Right renal pelvis (tissue), 4 donors: ENCODE measurements around the gene MED4. TPM values are rescaled to one million over a fixed set of nuclear protein-coding genes. Genes with fewer than 3 reads are reported as not detected.
"Not testable (repeated sequence)": the region's sequence is repeated elsewhere in the genome, so short reads cannot be mapped to it uniquely, and the experiment has no call there.

Source experiments
- DNase-seq, 4 donors: peaks; one replicate each; pipeline ENCODE4 v3.0.0-alpha.2; 2013; ENCODE audit warnings: low read depth in 4 of 4, low spot score in 3 of 4, missing footprints in 1 of 4
- polyA plus RNA-seq, 4 donors: library from polyadenylated mRNA; unstranded; fragments of 120-200 nt; gene quantifications; one replicate each; pipeline ENCODE4 v1.2.1, GENCODE V29; 2013; ENCODE audit not compliant: insufficient read length in 4 of 4

MED4 gene
- polyA plus RNA-seq, 4 donors, result 85.0 to 108 (median 102) TPM

DNA sequence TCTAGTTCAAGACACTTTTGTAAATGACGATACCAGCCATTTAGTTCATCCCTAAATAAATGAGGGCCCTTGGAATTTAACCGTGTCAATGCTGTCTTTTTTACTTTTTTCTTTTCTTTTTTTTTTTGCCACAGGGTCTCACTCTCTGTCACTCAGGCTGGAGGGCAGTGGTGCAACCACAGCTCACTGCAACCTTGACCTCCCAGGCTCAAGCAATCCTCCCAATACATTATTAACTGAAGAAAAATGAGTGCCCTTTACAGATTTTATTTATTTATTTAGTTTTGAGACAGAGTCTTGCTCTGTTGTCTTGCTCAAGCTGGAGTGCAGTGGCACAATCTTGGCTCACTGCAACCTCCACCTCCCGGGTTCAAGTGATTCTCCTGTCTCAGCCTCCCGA, 2.9 kb upstream of the MED4 start:
- no peak for DNase-seq

DNA sequence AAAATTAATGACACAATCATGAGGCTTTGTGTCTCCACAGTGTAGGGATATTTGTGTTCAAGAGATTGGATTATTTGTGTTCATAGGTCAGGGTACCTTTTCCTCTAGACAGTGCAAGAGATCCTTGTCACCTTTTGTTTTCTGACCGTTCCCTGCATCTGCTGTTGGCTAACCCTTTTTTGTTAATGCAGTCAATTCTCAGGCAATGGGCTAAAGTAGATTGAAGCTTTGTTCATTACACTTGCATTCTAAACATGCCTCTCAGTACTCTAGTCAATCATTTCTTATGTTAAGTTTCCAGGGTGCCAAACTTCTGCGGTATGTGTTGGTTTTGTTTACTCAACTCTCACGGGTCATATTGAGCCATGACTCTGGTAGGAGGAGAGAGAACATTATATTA, 1.8 kb upstream of the MED4 start:
- DNase-seq, result no peak

DNA sequence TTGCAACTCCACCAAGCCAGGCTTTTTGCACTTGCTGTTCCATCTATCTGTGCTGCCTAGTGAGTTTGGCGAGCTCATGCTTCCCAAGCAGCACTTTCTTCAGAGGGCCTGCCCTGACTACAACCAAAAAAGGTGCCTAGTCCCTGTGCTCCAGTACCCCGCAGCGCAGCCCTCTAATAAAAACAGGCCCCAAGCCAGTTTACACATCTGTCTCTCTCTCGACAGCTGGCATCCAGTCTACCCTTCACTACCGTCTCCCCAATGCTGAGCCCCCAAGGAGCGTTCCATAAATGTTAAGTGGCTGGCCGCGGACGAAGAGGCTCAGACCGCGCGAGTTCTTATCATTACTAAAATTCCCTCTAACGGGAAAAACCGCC, 512 bp downstream of the MED4 start:
- no peak for DNase-seq

DNA sequence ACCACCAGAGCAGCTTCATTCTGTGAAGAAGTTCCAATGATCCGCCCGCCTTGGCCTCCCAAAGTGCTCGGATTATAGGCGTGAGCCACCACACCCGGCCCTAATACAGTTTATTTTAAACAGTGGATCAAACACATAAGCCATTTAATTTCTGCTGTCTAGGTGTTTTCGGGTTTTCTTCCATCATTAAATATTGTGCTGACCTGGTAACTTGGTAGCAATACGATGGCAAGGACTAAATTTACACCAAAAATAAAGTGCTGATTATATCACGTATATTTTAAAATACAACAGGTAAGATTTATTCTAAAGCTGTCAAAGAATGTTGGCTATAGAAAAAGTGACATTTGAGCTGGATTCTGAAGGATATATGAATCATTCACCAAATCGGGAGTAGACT, 1.3 kb downstream of the MED4 start:
- no peak for DNase-seq

DNA sequence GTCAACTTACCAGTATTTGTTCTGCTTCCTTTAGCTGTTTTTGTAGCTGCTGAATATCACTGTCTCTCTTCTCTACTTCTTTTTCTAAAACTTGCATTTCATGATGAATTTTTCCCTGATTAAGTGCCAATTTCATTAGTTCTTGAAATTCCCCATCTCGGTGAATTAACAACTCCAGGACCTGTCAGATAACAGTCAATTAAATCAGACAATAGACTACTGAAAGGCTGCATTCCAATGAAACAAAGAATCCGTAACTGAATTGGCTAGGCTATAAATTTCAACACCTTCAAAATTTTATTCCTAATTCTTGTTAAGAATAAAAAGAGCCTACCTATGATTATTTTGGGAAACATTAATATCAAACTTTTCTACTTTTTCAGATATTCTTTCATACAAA, 8.6 kb downstream of the MED4 start:
- DNase-seq, result no peak

DNA sequence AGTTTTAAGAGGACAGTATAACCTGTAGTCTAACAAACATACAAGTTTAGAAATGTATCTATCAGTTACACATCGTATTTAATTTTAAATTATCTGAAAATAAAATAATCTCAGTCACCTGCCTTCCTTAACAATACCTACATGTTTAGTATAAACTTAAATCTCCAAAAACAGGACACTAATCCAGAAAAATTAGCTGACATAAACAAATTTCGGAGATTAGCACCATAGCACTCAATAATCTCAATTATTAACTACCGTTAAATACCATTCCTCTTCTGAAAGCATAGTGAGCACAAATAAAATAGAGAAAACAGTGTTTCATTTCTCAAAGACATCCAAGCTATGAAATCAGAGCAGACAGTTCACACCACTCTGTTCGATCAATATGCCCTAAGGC, 13.2 kb downstream of the MED4 start:
- no peak for DNase-seq

DNA sequence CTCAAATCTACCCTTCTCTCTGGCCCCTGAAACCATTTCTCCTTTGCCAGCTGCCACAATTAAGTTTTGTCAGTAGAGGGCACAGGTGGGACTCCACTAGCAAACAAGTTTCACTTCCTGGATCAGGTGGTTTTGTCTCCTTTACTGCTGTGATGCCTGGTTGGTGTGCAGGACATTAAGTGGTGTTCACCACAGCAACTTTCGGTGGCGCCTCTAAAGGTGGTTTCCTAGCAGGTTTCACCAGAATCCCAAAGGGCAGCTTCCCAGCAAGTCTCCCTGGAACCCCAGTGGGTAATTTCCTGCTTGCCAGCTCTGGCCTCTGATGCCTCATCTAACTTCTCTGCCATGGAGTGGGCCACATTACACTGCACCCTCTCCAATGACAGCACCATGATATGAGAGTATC, 16.6 kb downstream of the MED4 start:
- DNase-seq, result no peak

DNA sequence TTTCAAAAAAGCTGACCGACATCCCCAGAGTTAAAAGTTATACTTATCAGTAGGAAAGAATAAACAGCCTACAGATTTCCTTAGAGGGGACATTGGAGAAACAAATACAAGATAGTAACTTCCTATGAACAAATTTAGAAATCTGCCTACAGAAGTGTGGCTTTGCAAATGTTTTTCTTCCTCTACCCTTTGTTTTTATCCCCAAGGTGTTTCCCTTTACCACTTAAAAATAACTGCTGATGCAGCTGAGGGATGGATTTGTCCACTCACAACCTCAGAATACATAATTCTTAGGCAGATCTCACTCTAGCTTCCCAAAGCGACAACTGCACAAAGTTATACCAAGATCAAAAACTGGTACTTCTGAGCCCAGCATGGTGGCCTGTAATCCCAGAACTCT, 20.9 kb downstream of the MED4 start:
- no peak for DNase-seq

DNA sequence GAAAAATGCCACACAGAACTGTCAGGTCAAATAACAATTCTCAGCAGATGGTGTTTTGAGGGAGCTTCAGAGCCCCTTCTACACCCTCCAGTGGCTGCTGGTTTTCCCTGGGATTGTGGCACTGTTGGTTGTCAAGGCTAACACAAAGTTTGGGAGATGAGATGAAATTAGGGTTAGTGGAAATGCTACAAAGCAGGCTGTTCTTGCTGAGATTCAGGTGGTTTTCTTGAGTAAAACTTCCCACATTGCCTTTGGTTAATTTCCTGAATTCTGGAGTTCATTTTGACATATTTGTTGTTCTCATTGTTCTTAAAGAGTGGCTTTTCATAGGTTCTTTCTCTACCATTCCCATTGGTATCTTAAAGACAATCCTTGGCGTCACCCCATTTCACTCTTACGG, 22.1 kb downstream of the MED4 start:
- DNase-seq, result no peak

DNA sequence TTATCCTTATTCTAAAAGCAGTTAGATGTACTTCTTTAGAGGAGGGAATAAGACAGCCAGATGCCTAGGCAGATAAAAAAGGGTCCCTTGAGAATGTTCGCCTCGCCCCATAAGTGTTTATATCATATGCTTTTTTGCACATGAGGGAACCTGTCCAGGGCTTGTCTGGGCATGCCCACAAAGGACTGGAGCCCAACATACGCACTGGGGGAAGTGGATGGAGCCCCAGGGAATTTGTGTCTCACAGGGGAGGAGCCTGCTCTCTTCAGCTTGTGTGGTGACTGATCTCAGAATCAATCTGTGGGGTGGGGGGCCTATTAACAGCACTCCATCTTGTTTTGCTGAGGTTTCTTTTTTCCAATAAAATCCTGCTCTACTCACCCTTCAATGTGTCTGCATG, 22.6 kb downstream of the MED4 start:
- DNase-seq, result no peak

DNA sequence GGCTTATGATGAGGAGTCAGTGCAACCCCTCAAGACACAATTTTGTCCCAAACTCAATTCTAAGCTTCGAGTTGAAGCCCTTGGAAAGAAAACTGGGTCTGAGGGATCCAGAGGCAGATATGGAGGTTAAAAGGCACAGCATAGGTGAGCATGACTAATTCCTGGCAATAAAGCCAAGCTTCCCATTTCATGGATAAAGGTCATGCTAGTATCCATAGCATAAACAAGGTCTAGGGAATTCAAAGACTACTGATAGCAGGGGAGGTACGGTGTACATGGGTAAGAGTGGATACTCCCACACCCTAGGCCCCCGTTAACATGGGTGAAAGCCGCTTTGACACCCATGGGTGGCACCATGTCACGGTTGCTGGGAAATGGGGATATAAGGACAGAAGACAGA, 24.0 kb downstream of the MED4 start:
- no peak for DNase-seq

DNA sequence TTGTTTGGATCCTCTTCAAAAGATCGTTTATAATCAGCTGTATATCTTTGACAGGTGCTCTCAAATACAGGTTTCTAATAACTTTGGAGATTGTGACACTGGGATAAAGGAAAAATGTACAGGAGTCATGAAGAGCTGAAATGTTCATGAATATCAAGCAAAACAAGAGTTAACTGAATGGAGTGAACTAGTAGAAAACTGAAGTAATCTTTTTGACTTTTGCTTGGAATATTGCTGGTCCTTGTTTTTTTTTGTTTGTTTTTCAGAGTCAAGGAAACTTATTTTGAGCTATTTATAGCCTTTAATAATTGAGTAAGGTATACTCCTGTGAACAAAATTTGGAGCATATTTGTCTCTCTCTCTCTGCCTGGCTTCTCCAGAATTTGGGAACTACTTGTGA, 25.3 kb downstream of the MED4 start:
- DNase-seq, result no peak

DNA sequence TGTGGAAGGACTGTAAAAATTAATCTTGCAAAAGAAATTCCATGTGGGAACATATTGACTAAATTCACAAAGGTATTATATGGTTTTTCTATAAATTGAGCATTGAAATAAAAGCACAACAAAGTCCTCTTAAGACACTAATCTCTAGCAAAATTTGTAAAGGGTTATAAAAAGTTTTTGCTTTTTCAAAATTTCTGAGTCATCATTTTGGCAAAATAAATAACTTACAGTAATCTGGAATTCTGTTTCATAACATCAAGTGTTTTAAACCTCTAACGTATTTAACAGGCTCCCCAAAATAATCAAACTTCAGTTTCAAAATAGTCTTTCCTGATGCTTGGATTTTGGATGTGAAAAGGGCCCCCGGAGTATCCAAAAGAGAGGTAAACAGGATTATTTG, 26.0 kb downstream of the MED4 start:
- no peak for DNase-seq

DNA sequence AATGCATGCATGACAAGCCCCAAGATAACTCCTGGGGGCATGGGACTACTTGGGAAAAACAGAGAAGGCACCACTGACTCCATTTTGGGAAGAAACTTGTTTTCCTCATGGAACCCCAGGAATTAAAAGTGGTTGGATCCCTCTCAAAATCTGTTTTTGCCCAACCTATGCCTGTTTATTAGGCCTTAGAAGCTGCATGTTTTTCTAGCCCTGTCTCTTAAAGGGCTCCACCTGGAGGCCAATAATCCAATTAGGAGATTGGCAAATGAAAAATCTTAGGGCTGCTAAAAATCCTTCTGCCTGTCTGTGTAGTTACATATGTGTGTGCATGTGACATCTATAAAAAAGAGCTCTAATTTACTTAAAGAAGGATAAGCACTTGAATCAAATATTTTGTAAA, 26.9 kb downstream of the MED4 start:
- DNase-seq, result no peak

DNA sequence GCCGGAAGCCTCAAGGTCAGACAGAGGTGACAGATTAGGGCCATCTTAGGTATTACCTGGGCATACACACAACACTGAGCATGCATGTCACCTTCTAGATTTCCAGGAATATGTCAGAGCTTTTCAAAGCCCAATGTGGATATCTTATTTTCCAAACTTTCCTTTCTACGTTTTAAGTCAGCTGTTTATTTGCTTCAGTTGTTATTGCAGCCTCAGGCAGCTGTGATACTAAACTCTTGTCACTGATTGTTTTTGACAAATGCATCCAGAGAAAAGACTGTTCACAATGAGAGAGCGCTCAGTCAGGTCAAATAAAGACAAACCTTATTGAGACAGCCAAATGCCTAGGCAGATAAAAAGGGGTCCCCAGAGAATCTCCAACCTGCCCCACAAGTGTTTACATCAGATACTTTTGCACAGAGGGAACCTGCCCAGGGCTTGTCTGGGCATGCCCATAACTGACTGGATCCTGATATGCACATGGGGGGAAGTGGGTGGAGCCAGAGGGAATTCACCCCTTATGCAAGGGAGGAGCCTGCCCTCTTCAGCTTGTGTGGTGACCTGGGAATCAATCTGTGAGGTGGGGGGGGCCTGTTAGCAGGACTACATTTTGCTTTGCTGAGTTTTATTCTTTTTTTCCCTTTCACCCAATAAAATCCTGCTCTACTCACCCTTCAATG, 28.5 kb downstream of the MED4 start:
- DNase-seq, result no peak

DNA sequence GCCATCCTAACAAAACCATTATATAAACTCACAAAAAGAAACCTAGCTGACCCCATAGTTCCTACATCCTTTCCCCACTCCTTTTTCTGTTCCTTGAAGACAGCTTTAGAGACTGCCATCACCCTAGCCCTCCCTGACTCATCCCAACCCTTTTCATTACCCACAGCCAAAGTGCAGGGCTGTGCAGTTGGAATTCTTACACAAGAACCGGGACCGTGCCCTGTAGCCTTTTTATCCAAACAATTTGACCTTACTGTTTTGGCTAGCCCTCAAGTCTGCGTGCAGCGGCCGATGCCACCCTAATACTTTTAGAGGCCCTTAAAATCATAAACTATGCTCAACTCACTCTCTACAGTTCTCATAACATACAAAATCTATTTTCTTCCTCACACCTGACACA, 35.0 kb downstream of the MED4 start:
- not testable (repeated sequence) for DNase-seq

DNA sequence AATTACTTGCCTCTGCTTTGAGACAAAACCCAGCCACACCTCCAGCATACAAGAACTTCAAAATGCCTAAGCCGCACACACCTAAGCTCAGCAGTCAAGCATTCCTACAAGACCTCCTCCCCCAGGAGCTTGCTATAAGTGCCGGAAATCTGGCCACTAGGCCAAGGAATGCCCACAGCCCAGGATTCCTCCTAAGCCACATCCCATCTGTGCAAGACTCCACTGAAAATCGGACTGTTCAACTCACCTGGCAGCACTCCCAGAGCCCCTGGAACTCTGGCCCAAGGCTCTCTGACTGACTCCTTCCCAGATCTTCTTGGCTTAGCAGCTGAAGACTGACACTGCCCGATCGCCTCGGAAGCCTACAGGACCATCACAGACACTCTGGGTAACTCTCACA, 36.4 kb downstream of the MED4 start:
- DNase-seq, result not testable (repeated sequence)

DNA sequence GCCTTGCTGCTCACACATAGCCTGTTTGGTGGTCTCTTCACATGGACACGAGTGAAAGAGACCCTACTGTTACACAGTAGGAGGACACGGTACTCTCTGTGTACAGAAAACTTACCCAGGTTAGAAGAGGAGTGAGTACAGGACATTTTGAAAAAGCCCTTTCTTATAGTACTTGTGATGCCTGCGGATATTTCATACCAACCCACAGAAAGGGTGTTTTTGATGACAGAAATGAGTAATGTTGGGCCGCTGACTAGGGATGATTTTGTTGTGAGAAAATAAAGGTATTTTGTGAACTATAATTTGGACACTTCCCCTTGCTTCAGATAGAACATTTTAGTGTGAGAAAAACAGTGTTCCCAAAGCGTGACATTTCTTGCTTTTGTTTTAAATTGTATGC, 39.2 kb downstream of the MED4 start:
- DNase-seq, result no peak

DNA sequence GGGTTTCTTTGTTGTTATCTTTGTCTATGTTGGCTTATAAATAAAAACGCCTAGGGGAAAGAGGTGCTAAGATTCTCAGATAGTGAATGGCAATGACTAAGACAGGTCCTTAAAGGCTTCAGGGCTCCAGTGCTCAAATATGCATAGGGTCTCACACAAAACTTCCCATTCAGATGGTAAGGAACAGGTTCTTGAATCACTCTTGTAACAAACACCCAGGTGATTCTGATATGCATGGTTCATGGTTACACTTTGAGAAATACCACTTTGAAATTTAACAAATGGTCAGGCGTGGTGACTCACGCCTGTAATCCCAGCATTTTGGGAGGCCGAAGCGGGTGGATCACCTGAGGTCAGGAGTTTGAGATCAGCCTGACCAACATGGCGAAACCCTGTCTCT, 40.3 kb downstream of the MED4 start:
- DNase-seq, result no peak

DNA sequence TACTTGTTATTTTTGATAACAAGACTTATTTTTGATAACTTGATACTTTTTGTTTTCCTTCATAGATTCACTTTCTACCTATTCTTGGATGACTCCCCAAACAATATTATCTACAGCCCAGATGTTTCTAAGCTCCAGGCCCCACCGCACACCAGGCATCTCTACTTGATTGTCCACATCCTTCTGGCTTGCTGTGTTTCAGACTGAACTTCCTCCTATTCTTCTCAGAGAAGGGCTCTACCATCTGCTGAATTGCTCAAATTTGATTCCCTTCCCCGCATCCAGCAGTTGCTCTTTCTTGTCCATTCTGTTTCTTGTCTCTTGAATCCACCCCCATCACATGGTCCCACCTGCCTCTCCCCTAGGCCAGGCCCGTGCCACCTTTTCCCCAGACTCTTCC, 44.4 kb downstream of the MED4 start:
- no peak for DNase-seq

DNA sequence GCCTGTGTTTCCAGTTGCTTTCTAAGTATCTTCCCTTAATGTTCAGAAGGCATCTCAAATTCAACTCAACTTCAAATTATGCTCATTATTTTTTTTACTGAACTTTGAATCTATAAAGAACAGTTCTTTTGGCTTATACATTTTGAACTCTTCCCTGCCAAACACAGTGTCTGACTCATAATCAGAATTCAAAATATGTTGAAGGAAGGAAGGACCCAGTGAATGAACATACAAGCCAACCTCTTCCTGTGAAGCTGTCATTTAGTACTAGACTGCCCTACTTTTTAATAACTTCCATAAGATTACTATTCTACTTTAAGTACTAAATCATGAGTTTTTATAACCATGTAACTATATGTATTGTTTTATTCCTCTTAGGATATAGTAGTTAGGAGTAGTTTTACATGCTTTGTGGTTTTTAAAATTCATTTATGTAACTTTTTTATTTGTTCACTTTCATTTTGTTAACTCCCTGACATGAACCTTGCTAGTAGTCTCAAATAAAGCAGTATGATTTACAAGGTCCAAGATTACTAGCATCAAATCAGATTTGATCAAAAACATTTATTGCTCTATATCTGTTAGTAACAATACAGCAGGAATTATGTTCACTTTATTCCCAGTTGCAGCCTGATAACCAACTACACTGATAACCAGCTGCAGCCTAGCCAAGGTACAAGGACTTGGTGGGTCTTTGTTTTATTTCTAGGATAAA, 51.0 kb downstream of the MED4 start:
- DNase-seq, result no peak

DNA sequence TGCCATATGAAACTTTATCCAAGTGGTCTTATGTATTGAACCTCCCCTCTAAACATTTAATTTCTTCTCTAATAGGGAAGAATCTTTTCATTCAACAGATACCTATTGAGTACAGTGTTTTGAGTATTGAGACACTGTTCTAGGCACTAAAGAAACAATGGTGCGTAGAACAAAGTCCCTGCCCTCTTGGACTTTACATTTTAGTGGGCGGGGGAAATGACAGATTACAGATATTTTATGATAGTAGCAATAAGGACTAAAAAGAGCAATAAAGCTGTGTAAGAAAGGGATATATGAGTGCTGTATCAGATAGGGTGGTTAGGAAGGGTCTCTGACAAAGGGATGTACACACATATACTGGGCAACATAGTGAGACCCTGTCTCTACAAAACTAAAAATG, 52.0 kb downstream of the MED4 start:
- DNase-seq, result no peak

DNA sequence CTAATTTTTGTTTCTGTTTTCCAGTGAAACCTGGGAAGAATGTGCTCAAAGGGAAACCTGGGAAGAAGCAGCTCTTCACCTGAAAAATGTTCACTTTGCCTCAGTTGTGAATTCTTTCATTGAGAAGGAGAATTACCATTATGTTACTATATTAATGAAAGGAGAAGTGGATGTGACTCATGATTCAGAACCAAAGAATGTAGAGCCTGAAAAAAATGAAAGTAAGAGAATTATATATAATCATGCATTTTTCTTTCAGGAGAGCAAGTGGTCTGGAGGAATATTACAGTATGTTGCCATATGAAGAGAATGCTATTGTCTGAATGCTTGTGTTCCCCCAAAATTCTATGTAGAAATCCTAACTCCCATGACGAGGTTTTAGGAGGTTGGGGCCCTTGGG, 54.0 kb downstream of the MED4 start:
- DNase-seq, result no peak
